RWPE1 (cell line): ENCODE measurements around the gene SH2D3A.
A peak's percentile ranks its signal among the peaks of the same experiment; 100 is the strongest.

Experiments used
- CTCF ChIA-PET: fragments of 350-600 bp; sonication (Branson Sonifier 250); formaldehyde crosslinking; extraction: SDS; loops from one replicate; lab custom pipeline; 2021; lab: Yijun Ruan, JAX
- POLR2A ChIA-PET: fragments of 400-600 bp; formaldehyde crosslinking; extraction: SDS; loops from one replicate; lab custom pipeline; 2020; ENCODE audit warnings: antibody characterized with exemption; ENCODE audit not compliant: low non-redundant PET; lab: Yijun Ruan, JAX
- DNase-seq: peaks from one replicate; pipeline ENCODE4 v3.0.0; 2012; ENCODE audit warnings: low spot score
- H3K27ac ChIP-seq: fragments of 450-650 bp; 2 replicates; pipeline ENCODE4 v1.5.1; 2017
- CTCF ChIP-seq: fragments of 450-650 bp; conservative IDR thresholded peaks from 2 replicates; pipeline ENCODE4 v1.5.1; 2017; ENCODE audit warnings: low read depth, mild to moderate bottlenecking

Gene SH2D3A

GRCh38 chr19:6719992-6720368 lies 47.3 kb downstream of the SH2D3A start:
- H3K27ac ChIP-seq, result peak overlapping the region; percentile 90
- no peak for TF ChIP-seq CTCF
- no peak for DNase-seq
- ChIA-PET POLR2A (no interaction called here), CTCF (no interaction called here)

DNA sequence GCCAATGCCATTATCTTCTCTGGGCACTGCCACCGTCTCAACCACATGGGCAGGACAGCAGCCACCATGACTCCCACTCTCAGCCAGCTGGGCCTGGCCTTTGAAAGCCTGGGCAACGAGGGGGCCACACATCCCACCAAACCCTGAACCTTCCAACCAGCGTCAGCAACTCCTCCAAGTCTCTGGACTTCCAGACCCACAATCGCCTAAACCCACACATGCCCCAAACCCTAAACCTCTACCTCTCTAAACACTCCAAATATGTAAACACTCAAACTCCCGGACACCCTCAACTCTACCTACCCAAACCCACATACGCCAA lies 47.7 kb downstream of the SH2D3A start:
- H3K27ac ChIP-seq, result peak overlapping the region; percentile 49
- POLR2A ChIA-PET, result no interaction called here
- CTCF ChIA-PET, result no interaction called here
- TF ChIP-seq CTCF, result no peak
- no peak for DNase-seq

DNA sequence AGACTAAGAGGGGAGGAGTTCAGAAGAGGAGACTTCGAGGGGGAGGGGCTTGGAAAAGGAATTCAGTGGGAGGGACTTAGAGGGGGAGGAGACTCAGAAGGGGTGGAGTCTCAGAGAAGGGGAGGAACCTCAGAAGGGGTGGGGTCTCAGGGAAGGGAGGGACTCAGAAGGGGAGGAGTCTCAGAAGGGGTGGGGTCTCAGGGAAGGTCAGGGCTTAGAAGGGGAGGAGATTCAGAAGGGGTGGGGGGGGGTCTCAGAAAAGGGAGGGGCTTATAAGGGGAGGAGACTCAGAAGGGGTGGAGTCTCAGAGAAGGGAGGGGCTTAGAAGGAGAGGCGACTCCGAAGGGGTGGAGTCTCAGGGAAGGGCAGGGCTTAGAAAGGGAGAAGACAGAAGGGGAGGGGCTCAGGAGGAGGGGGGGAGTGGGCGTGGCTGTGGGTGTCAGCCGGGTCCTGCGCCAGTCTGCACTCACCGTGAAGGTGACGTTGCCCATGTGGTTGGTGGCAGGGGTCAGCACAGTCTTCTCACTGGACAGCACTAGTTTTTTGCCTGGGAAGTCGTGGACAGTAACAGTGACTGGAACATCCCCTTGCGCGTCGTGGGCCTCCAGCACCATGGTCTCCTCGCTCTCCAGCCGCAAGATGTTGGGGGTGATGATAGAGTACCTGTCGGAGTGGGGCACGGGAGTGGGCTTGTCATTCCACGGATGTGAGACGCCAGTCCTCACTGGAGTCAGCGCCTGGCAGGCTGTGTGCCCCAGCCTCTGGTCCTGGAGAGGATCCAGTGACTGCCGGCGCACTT lies 48.3 kb downstream of the SH2D3A start:
- ChIA-PET POLR2A (no interaction called here), CTCF (no interaction called here)
- peak; percentile 74 for DNase-seq
- peak overlapping the region; percentile 49 for H3K27ac ChIP-seq
- TF ChIP-seq CTCF, result no peak

DNA sequence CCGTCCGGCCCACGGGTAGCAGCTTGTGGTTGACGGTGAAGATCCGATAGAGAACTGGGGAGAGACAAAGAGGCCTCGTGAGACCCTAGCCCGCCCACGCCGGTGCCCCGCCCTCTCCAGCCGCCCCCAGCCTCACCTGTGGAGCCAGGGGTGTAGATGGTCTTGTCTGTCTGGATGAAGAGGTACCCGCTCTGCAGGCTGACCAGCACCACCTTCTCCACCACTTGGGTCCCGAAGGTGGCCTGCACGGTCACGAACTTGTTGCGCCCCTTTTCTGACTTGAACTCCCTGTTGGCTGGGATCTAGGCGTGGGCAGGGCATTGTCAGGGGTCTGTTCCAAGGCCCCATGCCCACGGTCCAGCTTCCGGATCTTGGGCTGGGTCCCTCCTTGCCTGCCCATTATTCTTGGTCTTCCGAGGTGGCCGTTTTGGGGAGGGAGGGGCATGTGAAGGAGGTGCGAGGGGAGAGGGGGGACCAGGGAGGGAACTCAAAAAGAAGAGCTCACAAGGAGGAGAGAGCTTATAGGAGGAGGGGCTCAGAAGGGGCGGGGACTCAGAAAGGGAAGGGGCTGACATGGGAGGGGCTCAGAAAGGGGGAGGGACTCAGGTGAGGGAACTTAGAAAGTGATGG lies 49.0 kb downstream of the SH2D3A start:
- CTCF ChIA-PET, result no interaction called here
- no peak for DNase-seq
- TF ChIP-seq CTCF, result no peak
- 0 out of 2 replicates have a peak overlapping the region, but pooled peaks have one; percentile 9 for H3K27ac ChIP-seq
- POLR2A ChIA-PET, result no interaction called here

GRCh38 chr19:6717441-6717971 lies 49.7 kb downstream of the SH2D3A start:
- DNase-seq, result no peak
- ChIA-PET POLR2A (no interaction called here), CTCF (no interaction called here)
- no peak overlapping the region for H3K27ac ChIP-seq
- no peak for TF ChIP-seq CTCF

DNA sequence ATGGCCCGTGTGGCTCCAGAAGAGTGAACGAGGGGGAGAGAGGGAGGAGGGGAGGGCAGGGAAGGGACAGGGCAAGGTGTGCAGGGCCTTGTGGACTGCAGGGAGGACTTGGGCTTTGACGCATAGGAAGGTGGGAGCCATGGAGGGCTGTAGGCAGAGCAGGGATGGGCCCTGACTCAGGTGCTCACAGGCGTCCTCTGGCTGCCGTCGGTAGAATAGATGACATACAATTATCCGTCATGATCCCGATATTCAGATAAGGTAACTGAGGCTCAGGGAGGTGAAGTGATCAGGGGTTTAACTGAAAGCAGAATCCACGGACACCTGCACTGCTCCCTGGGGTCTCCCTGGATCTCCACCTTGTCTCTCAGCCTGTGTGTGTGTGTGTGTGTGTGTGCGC lies 50.2 kb downstream of the SH2D3A start:
- POLR2A ChIA-PET, result no interaction called here
- no peak overlapping the region for H3K27ac ChIP-seq
- TF ChIP-seq CTCF, result no peak
- CTCF ChIA-PET, result interaction anchor here (0.6 kb wide), 1 partner anchor 541 kb away, joined by 9 read pairs; no protein-coding TSS in a partner anchor
- DNase-seq, result no peak
